Uterus (tissue), 4 donors: ENCODE results near the gene SLC30A2. TPM values are rescaled to one million over a fixed set of nuclear protein-coding genes. Genes with fewer than 3 reads are reported as not detected.

ENCODE experiments used
- DNase-seq, 2 donors: peaks; one replicate each; pipeline ENCODE4 v3.0.0-alpha.2; 2019 to 2020
- H3K27ac ChIP-seq, 2 donors: fragments of 200-600 bp; sonication (generic); 1 replicate in 1 of 2; 2 replicates in 1 of 2; pipeline ENCODE4 v1.5.1; 2016 to 2018
- H3K27me3 ChIP-seq, 2 donors: fragments of 200-600 bp; sonication (generic); one replicate each; pipeline ENCODE4 v1.5.1; 2018 to 2019; ENCODE audit warnings: control low read depth in 1 of 2
- H3K36me3 ChIP-seq, 2 donors: fragments of 200-600 bp; sonication (generic); one replicate each; pipeline ENCODE4 v1.5.1; 2019; ENCODE audit warnings: control low read depth in 1 of 2
- H3K4me1 ChIP-seq, 2 donors: fragments of 200-600 bp; sonication (generic); one replicate each; pipeline ENCODE4 v1.5.1; 2018 to 2019; ENCODE audit warnings: control low read depth in 1 of 2
- H3K4me3 ChIP-seq, 2 donors: fragments of 200-600 bp; sonication (generic); 1 replicate in 1 of 2; 2 replicates in 1 of 2; pipeline ENCODE4 v1.5.1; 2018 to 2019; ENCODE audit warnings: mild to moderate bottlenecking in 1 of 2
- H3K9me3 ChIP-seq, 2 donors: fragments of 200-600 bp; sonication (generic); one replicate each; pipeline ENCODE4 v1.5.1; 2019; ENCODE audit warnings: control low read depth in 1 of 2
- POLR2A ChIP-seq, 2 donors: fragments of 450-650 bp; IDR thresholded peaks; one replicate each; pipeline ENCODE4 v1.6.1; 2016; ENCODE audit warnings: antibody characterized with exemption in 2 of 2, mild to moderate bottlenecking in 1 of 2, moderate library complexity in 1 of 2
- intact Hi-C: fragments of 100-400 bp; cut with DNase I; formaldehyde crosslinking; loops from one replicate; pipeline ENCODE4 v1.15.1; 2023; ENCODE audit warnings: low total_unique reads
- small RNA-seq: library from RNA; depleted of rRNA; stranded (forward); fragments of <200 nt; gene quantifications from one replicate; pipeline ENCODE3, GENCODE V24; 2016
- total RNA-seq, 4 donors: library from RNA; depleted of rRNA in 3 of 4; stranded (reverse); fragments of >200 nt in 3 of 4; gene quantifications; one replicate each; pipeline versions ENCODE4 v1.1.0 to v1.2.4, GENCODE V29; 2014 to 2023
- TF ChIP-seq, protein P1 (sequence below), 4 experiments: fragments of 200-600 bp in 2 of 4; fragments of 450-650 bp in 2 of 4; sonication (generic) in 2 of 4; IDR thresholded peaks; one replicate each; pipeline ENCODE4 v1.5.1; 2016 to 2019; ENCODE audit warnings: antibody characterized with exemption in 4 of 4, mild to moderate bottlenecking in 2 of 4, moderate library complexity in 1 of 4
- donor health status: DM: yes; HTN: yes; CAD: no.

Gene SLC30A2
- total RNA-seq, 4 donors from 2014 or later, result 0.07 to 0.49 TPM; not detected in 2

DNA sequence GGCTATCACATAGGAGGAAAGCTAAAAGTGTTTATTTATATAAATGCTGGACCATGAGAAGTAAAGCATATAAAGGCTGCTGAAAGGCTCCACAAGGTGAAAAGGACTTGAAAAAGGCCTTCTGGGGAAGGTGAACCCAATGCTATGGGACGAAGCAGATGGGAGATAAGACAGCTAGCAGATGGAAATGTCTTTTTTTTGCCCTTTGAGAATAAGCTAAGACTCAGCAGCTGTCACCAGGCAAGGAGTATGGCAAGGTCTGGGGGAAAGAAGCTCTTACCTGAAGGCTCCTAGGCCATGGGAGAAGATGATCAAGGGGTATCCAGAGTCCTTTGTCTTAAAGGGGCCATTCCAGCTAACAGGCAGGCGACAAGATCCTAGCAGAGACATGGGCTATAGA, 58.0 kb downstream of the SLC30A2 start:
- TF ChIP-seq, protein P1, sequence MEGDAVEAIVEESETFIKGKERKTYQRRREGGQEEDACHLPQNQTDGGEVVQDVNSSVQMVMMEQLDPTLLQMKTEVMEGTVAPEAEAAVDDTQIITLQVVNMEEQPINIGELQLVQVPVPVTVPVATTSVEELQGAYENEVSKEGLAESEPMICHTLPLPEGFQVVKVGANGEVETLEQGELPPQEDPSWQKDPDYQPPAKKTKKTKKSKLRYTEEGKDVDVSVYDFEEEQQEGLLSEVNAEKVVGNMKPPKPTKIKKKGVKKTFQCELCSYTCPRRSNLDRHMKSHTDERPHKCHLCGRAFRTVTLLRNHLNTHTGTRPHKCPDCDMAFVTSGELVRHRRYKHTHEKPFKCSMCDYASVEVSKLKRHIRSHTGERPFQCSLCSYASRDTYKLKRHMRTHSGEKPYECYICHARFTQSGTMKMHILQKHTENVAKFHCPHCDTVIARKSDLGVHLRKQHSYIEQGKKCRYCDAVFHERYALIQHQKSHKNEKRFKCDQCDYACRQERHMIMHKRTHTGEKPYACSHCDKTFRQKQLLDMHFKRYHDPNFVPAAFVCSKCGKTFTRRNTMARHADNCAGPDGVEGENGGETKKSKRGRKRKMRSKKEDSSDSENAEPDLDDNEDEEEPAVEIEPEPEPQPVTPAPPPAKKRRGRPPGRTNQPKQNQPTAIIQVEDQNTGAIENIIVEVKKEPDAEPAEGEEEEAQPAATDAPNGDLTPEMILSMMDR (IDR thresholded peaks at IDR 0.05), result no peak
- no peak for TF ChIP-seq POLR2A (IDR thresholded peaks at IDR 0.05)

More for the DNA sequence above, 58.0 kb downstream of the SLC30A2 start:
- no peaks in the 10 kb centered on the region for H3K36me3 ChIP-seq
- DNase-seq, result no peak
- H3K27ac ChIP-seq, result no peak overlapping the region
- no peaks in the 10 kb centered on the region for H3K9me3 ChIP-seq
- no peaks in the 10 kb centered on the region for H3K4me1 ChIP-seq
- intact Hi-C loops, result no loop called here
- no peaks in the 10 kb centered on the region for H3K27me3 ChIP-seq
- H3K4me3 ChIP-seq, result no peak overlapping the region

Small RNAs within 50 kb of the gene (small RNA-seq; reads per million reads assigned to genes)
- gene RF00283 (not detected), gene RF00492 (not detected)

Other genes with a start within 250 kb of the SLC30A2 start
- gene SELENON, start 245.9 kb downstream of the SLC30A2 start, total RNA-seq, result 10 to 100 TPM in 2 of 4 donors, 1 to 10 TPM in 2; 9.0 to 94.0 (median 18.0) TPM
- 100 to 1,000 TPM in 1 of 4 donors, 10 to 100 TPM in 3; 51.5 to 106 (median 63.7) TPM for gene MTFR1L, start 226.2 kb downstream of the SLC30A2 start, total RNA-seq
- gene AUNIP, start 186.7 kb downstream of the SLC30A2 start, total RNA-seq, result 1 to 10 TPM in 1 of 4 donors, not detected in 3; 1.1 TPM
- gene PAQR7, start 170.4 kb downstream of the SLC30A2 start, total RNA-seq, result 10 to 100 TPM in 2 of 4 donors, 1 to 10 TPM in 2; 4.7 to 20.1 (median 9.9) TPM
- gene STMN1, start 139.7 kb downstream of the SLC30A2 start, total RNA-seq, result 100 to 1,000 TPM in 1 of 4 donors, 10 to 100 TPM in 3; 34.6 to 100 (median 78.2) TPM
- 10 to 100 TPM in 1 of 4 donors, 1 to 10 TPM in 3; 6.2 to 12.3 (median 9.2) TPM for gene PAFAH2, start 48.1 kb downstream of the SLC30A2 start, total RNA-seq
- gene EXTL1, start 24.3 kb downstream of the SLC30A2 start, total RNA-seq, result 1 to 10 TPM in 2 of 4 donors, under 1 TPM in 1, not detected in 1; 0.26 to 2.7 (median 1.7) TPM
- gene TRIM63, start 21.5 kb upstream of the SLC30A2 start, total RNA-seq, result 1 to 10 TPM in 1 of 4 donors, under 1 TPM in 1, not detected in 2; 0.77 to 5.4 TPM
- gene PDIK1L, start 65.7 kb upstream of the SLC30A2 start, total RNA-seq, result 10 to 100 TPM; 13.8 to 95.6 (median 20.9) TPM
- gene FAM110D, start 113.0 kb upstream of the SLC30A2 start, total RNA-seq, result 10 to 100 TPM in 2 of 4 donors, 1 to 10 TPM in 2; 3.2 to 21.0 (median 14.0) TPM
- gene C1orf232, start 122.8 kb upstream of the SLC30A2 start, total RNA-seq, result not detected
- 10 to 100 TPM in 3 of 4 donors, 1 to 10 TPM in 1; 7.9 to 27.1 (median 16.3) TPM for gene ZNF593, start 123.8 kb upstream of the SLC30A2 start, total RNA-seq
- gene ZNF593OS, start 125.7 kb upstream of the SLC30A2 start, total RNA-seq, result not detected
- gene CNKSR1, start 131.4 kb upstream of the SLC30A2 start, total RNA-seq, result 10 to 100 TPM in 2 of 4 donors, 1 to 10 TPM in 1, under 1 TPM in 1; 0.29 to 13.3 (median 7.2) TPM
- not detected for gene CATSPER4, start 144.5 kb upstream of the SLC30A2 start, total RNA-seq
- 10 to 100 TPM in 1 of 4 donors, 1 to 10 TPM in 3; 1.8 to 14.0 (median 5.3) TPM for gene CEP85, start 188.1 kb upstream of the SLC30A2 start, total RNA-seq
- 10 to 100 TPM in 3 of 4 donors, 1 to 10 TPM in 1; 5.0 to 86.6 (median 52.3) TPM for gene SH3BGRL3, start 234.0 kb upstream of the SLC30A2 start, total RNA-seq